Measurements from ENCODE around the gene VPS33A.

VPS33A gene

DNA sequence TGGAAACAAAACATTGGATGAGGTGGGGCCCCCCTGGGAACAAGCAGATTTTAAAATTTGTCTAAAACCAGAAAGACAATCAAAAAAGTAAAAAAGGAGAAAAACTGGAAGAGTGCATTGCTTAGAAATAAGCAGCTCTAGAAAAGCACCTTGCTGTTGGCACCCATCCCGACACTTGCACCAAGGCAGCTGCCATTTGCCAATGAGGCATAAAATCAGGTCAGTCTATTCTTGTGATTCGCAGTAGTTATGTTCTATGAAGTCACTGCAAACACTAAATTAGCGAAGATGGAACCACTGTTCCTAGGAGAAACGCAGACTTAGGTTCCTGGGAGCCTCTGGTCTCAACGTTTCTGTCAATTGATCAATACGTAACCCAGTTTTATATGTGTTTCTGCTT is 16.2 kb downstream of the VPS33A start:
- DNase-seq: no peak

DNA sequence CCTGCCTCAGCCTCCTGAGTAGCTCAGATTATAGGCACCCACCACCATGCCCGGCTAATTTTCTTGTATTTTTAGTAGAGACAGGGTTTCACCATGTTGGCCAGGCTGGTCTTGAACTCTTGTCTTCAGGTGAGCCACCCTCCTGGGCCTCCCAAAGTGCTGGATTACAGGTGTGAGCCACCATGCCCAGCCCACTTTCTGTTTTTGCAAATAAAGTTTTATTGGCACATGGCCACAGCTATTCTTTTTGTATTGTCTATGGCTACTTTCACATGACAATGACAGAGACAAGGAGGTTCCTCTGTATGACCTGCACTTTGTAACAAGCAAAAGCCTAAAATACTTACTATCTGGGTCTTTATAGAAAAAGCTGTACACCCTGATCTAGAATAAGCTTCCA is 20.7 kb downstream of the VPS33A start:
- DNase-seq: no peak

DNA sequence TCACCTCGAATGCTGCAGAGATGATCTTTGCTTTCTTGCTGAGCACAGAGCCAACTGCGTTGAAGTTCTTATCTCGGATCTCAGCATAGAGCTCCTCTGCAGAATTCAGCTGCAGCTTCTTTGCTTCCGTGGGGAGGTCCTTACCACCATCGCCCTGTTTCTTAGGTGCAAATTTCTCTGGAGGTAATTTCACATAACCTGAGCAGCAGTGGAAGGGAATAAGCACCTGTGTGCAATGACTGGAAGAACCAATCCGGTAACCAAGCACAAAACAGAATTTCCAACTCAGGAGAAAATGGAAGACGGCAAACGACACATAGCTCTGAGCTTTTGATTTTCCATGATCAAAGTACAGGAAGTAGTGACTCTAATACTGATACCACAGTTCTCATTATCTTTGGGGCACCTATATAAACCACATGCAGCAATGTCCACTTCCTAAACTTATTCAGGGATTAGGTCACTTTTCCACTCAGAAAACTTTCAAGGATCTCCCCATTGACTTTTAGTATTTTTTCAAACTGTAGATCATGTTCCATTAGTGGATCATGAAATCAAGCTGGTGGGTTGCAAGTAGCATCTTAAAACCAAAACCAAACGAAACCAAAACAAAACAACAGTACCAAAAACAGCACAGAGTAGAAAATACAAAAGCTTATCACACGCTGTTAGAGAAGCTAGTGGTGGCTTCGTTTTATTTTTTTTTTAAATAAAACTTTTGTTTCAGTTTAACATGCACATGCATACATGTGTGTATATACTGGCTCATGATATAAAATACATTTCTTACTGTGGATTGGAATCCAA is 21.5 kb downstream of the VPS33A start:
- no peak for DNase-seq

DNA sequence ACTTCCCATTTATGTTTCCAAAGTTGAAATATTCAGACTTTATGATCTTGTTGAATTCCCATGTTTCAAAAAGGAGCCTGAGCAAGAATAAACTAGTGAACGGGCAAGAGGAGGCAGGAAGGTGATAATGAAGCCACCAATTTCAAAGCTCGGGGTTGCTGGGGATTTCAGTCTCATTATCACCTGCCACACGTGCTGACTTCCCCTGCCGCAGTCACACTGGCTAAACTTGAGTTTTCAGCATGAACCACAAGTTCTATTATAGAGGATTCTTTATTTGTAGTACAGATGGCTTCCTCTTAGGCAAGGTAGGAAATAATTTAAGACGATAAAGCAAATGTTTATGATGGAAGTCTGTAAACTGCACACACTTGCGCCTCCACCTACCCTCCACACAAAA is 22.3 kb downstream of the VPS33A start:
- no peak for DNase-seq

DNA sequence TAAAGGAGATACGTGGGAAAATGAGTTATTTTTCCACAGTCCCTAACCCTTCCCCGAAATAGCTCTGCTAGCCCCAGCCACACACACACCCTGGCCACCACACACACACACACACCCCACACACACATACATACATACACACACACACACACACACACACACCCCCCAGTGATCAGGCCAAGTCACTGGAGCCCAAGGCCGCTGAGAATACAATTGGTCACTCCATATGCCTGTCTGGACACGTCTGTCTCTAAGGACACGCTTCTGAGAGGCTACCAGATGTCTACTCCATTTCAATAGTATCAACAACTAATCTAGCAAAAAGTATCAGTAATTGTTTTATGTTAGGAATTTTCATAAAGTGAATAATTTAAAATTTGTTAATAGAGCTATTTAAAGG is 27.4 kb downstream of the VPS33A start:
- DNase-seq: no peak

DNA sequence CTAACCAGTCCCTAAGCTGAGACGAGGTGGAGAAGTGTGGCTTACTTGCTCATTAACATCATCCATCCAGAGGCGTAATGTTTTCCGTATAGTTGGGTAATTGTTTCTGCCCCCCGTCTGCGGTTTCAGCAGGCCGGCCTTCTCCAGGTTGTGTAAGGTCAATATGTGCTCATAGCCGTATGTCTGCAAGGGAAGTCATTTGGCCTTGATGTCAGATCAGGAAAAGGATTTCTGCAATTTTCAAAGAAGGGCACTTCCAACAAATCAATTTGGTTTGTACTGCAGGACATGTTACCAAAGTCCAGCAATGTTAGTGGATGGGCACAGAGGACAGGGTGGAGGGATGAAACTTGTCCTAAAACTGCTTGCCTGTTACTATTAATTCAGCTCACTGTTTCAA is 30.6 kb downstream of the VPS33A start:
- DNase-seq: no peak

DNA sequence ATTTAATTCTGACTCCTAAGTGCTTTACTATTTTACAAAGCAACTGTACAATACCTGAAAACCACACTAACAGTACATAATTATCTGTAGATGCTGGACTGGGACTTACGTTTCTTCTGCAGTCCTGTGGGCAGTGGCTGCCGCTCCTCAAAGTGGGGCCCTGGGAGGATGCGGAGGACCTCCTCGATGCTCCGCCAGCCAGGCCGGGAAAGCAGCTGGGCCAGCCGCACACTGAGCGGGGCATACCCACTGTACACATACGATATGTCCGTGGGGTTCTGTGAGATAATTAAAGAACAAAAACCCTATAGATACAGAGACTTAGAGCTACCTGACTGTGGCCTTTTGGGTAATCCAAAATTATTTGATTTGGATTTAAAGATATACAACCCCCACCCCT is 33.6 kb downstream of the VPS33A start:
- no peak for DNase-seq

DNA sequence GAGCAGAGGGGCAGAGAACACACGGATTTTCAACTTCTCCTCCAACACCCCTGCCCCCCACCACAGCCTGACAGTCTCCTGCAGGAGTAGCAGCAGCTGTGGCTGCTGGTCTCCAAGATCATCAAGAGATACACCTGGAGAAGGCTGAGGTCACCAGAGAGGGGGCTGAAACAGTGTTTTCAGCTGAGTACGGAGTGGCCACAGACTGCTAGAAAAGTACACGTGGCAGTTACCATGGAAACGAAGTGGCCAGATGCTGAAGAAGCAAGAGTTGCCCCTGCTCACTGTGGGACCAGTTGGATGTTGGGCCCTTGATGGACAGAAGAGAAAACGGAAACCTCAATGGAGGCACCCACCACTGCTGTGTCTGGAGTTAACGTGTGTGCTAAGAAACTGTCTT is 35.5 kb downstream of the VPS33A start:
- DNase-seq: no peak

DNA sequence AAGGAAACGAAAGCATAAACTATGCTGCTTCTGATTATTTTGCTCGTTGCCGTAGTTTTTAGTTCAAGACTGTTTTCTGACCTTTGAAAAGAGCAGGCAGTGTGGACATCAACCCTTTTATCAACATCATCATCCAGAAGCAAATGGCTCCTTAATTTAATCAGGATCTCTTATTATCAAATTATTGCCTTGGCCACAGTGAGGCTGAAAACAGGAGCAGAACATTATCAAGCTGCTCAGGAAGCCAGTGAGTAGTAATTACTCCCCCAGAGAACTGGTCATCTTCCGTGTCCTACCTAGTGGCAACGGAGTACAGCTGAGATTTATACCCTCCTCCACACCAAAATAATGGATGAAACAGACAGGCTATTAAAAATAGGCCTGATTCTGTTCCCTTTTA is 38.2 kb downstream of the VPS33A start:
- DNase-seq: no peak

DNA sequence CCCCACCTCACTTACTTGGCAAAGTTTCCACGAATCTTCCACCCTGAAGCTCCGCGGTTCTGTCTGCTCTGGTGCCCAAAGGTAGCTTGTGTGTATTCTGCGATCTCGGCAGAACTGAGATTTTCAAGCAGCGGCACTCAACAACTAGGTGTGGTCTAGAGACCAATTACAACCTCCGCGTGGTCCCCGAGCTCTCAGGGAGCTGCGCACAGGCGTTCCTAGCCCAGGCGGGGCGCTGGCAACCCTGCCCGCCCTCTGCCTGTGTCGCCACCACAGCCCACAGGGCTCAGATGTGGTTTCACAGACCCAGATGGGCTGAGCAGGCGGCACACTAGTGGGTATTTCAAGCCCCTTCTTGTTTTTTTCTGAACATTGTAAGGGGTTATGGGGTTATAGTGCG is 39.0 kb downstream of the VPS33A start:
- DNase-seq: no peak

DNA sequence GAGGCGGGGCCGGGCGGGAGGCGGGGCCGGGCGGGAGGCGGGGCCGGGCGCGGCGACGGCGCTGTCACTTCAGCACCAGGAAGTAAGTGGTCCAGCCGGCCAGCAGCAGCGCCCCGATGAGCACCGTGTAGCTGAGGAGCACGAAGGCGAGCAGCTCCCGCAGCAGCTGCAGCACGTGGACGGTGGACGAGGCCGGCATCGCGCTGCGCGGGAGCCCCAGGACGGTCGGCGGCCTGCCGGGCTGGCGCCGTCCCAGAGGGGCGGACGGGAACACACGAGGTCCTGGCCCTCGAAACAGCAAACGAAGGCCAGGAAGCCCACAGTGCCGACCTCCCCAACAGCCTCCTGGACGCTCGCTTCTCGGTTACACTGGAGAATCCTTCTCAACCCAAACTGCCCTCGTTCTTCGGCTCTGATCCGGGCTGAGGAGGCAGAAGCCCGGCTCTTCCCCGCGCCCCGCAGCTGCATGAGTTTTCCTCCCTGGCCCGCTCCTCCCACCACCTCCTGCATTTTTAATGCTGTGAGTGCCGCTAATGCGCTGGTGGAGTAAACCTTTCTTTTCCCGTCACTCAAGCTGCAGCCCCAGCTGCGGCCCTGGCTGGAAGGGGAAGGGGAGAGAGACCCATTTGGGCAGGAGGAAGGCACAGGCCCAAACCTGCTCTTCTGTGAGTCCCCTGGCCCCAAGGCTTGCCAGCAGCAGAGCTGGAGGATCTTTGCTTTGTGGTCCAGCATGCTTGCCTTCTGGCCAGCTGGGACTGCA is 39.7 kb downstream of the VPS33A start:
- no peak for DNase-seq

DNA sequence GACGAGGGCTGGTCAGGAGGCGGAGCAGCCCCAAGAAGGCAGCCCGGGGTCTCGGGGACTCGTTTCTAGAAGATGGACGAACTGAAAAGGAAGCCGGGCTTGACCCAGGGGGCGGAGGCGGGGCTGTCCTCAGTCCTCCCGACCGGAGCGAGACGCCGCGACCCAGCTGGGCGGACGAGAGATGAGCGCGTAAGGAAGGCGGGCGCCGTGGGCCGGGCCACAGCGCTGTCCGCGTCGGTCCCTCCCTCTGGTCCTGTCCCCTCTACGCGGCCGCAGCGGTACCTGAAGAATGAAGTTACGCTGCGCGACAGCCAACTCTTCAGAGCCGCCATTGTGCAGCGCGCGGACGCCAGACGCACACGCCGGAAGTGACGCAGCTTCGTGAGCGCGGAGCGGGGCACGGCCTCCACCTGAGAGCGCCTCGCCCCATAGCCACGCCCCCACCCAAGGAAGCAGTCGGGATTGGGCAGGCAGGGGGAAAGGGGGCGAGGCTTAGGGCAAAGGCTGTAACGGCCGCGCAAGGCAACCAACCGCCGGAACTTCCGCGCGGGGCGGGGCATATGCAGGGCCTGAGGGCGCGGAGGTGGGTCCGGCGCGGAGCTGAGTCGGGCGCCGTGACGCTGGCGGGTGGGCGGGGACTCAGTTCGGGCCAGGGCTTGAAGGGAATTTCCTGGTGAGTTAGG is 40.5 kb downstream of the VPS33A start, which contains the start of gene DIABLO:
Gene DIABLO, minus strand, starts transcription at position 370 of the 683 bp plus-strand sequence. Its CDS starts 38 bp downstream, at position 332.
- DNase-seq: peak; percentile 100

DNA sequence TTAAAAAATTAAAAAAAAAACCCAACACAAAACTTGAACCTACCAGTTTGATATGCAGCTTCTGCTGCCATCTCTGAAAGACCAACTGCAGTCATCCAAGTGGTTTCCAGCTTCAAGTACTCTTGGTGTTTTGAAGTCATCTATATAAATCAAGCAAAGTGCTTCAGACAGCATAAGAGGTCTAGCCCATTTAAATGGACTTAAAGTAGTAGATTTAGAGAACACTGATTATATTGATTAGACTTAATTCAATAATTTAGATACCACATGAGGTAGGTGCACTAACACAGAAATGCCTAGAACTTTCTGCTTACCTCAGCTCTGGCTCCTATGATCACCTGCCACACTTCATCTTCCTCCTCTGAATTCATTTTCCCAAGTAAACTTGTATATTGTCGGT is 49.8 kb downstream of the VPS33A start:
- DNase-seq: no peak

DNA sequence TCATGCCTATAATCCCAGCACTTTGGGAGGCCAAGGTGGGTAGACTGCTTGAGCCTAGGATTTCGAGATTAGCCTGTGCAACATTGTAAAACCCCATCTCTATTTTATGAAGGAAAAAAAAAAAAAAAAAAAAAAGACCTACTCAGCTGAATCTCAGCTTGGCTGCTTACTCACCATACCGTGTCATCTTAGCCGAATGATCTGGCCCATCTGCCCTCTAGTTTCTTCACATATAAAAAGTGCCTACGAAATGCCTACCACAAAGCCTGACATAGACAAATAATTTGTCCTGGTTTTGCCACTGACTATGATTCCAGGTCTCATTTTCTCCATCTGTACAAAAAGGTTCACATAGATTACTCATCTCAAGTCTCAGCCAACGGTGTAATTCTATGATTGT is 50.5 kb downstream of the VPS33A start:
- no peak for DNase-seq

DNA sequence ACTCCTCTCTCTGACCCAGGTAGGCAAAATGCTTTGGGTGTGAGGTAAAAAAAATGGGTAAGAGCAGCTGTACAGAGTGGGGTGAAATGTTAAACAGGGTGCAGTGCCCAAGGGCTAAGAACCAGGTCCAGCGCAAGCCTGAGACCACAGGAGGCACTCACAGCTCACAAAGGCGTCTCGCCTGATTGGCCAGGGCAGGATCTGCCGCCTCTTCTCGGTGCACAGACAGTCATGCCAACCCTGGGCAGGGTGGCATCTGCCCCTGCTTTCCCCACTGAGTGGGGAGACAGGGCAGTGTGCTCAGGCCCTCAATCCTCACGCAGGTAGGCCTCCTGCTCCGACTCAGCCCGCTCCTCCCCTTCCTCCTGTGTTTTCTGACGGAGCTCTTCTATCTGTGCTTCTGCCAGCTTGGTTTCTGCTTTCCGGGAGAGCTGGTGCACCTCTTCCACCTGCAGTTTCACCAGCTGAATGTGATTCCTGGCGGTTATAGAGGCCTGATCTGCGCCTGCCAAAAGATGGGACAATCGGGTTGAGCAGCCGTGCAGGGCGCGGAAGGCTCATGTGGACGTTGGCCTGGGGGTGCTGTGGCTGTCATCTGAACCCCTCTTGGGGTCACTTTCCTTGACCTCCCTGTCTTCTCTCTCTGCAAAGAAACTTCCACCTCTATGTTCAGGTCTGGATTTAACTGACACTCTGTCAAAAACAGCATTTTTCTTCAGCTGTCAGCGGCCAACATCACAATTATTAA is 58.0 kb downstream of the VPS33A start:
- no peak for DNase-seq

DNA sequence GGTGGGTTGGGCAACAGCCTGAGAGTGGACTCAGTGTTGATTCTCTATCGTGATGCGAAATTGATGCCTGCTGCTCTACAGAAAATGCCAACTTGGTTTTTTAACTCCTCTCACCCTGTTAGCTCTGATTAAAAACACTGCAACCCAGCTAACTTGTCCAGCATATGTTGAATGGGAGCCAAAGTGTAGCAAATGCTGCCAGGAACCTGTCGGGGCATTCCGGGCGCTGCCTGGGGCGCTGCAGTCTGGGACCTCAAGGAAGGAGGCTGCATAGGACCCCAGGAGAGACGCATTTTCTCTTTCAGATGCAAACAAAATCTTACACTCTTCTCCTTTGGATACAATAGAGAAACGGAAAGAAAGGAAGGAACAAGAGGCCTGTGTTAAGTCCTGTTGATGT is 58.9 kb downstream of the VPS33A start:
- DNase-seq: no peak

DNA sequence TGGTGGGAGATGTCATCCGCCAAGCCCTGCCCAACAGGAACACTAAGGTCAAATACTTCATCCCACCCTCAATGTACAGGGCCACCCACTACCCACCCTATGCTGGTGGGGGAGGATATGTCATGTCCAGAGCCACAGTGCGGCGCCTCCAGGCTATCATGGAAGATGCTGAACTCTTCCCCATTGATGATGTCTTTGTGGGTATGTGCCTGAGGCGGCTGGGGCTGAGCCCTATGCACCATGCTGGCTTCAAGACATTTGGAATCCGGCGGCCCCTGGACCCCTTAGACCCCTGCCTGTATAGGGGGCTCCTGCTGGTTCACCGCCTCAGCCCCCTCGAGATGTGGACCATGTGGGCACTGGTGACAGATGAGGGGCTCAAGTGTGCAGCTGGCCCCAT is 59.3 kb downstream of the VPS33A start:
- DNase-seq: no peak

DNA sequence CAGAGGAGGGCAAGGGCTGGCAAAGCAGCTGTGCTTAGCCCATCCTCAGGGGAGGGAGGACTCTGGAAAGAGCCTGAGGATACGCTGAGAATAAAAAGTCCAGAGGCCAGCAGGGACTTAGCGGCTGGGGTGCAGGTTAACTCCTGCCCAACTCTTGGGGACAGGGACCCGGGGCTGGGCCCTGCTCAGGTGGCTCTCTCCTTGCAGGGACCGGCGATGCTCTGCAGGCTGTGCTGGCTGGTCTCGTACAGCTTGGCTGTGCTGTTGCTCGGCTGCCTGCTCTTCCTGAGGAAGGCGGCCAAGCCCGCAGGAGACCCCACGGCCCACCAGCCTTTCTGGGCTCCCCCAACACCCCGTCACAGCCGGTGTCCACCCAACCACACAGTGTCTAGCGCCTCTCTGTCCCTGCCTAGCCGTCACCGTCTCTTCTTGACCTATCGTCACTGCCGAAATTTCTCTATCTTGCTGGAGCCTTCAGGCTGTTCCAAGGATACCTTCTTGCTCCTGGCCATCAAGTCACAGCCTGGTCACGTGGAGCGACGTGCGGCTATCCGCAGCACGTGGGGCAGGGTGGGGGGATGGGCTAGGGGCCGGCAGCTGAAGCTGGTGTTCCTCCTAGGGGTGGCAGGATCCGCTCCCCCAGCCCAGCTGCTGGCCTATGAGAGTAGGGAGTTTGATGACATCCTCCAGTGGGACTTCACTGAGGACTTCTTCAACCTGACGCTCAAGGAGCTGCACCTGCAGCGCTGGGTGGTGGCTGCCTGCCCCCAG is 60.0 kb downstream of the VPS33A start:
- DNase-seq: no peak

DNA sequence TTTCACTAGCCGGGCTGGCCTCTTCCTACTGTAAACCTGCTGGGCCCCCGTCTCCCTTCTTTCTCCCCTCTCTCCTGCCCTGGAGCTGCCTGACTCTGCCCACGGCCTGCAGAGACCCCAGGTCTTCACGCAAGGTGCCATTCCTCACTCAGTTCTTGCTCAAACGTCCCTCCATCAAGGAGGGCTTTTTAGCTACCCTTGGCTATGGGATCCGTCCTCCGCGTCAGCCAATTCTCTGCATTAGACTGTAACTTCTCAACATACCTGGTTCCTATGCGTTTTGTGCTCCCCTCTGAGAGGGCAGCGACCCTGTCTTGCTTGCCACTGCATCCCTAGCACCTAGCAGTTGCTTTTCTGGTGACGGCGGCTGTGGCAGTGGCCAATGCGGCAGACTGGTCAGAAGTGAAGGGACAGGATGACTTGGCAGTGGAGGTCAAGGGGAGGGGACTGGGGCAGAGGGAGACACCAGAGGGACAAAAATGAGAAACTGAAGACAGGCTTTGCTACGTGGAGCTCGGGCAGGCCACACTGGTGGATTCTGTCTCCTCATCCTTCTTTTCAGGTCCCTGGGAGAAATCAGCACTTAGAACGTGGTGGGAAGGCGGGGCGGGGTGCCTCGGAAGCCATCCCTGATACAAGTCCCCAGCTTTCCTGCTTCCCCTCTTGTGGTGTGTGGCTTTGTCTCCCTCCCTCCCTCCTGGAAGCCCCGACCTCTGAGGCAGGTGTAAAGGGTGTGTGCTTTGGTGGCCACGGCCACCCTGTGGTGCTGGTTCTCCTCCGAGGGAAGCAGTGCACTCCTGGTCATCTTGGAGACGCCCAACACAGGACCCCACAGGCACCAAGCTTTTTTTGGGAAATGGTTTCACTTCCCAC is 61.0 kb downstream of the VPS33A start:
- DNase-seq: no peak

DNA sequence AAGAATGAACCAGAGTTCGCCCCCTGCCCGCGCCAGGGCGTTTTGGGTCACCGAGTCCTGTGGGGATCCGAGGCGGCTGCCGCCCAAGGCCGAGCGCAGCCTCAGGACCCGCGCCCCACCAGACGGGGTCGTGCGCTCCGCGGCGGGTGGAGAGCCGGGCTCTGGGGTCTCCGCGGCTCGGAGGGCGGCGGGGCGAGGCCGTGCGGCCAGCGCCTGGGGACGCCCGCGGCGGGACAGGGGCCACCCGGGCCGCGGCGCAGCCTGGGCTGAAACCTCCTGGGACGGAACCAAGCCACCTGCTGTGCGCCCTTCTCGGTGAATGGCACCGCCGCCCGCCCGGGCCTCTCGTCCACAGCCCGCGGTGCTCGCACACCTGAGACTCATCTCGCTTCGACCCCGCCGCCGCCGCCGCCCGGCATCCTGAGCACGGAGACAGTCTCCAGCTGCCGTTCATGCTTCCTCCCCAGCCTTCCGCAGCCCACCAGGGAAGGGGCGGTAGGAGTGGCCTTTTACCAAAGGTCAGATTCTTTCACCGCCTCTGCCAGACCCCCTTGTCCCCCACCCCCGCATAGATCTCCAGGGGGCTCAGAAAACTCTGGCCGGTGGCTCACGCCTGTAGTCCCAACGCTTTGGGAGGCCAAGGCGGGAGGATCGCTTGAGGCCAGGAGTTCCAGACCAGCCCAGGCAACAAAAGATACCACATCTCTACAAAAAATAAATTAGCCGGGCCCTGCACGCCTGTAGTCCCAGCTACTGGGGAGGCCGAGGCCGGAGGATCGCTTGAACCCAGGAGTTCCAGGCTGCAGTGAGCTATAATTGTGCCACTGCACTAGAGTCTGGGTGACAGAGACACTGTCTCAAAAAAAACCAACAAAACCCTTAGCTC is 61.9 kb downstream of the VPS33A start:
- no peak for DNase-seq
